K562 (cell line): ENCODE results near the gene ATMIN. TPM values are rescaled to one million over a fixed set of nuclear protein-coding genes. Genes with fewer than 3 reads are reported as not detected.

ENCODE experiments used
- DACH1 ChIP-seq: fragments of 450-650 bp; IDR thresholded peaks from 2 replicates; pipeline ENCODE4 v1.6.1; 2018; ENCODE audit not compliant: partially characterized antibody
- ESRRA ChIP-seq: fragments of 450-650 bp; IDR thresholded peaks from 2 replicates; pipeline ENCODE4 v1.6.1; 2014; ENCODE audit warnings: low read depth, mild to moderate bottlenecking, moderate library complexity, borderline replicate concordance
- NEUROD1 ChIP-seq: fragments of 150-350 bp; IDR thresholded peaks from 2 replicates; pipeline ENCODE4 v1.6.1; 2014; ENCODE audit warnings: borderline replicate concordance, low read length, low read depth; ENCODE audit not compliant: partially characterized antibody
- TBL1XR1 ChIP-seq, 2 experiments: IDR thresholded peaks; 2 replicates each; pipeline ENCODE4 v1.6.1; 2012; ENCODE audit warnings: improper control_type of control experiment in 2 of 2, low read length in 2 of 2, mild to moderate bottlenecking in 1 of 2
- YY1 ChIP-seq, 3 experiments: IDR thresholded peaks; 2 replicates each; pipeline ENCODE4 v1.6.1; 2011; ENCODE audit warnings: low read length in 2 of 3, mild to moderate bottlenecking in 2 of 3, moderate library complexity in 2 of 3, borderline replicate concordance in 1 of 3, control low read depth in 1 of 3, low read depth in 1 of 3; ENCODE audit not compliant: insufficient read depth in 3 of 3, insufficient replicate concordance in 2 of 3, control insufficient read depth in 1 of 3, insufficient read length in 1 of 3; ENCODE audit errors: extremely low read depth in 1 of 3
- ZC3H8 ChIP-seq: fragments of 450-650 bp; IDR thresholded peaks from 2 replicates; pipeline ENCODE4 v1.6.1; 2017
- ZNF143 ChIP-seq: sonication (generic); formaldehyde crosslinking; IDR thresholded peaks from 2 replicates; pipeline ENCODE4 v1.9.0; 2022; ENCODE audit warnings: mild to moderate bottlenecking, missing genetic modification reagents
- polyA plus RNA-seq, 8 experiments: library from polyadenylated mRNA; depleted of rRNA in 4 of 8; stranded (reverse) in 5 of 8; unstranded in 3 of 8; fragments of >200 nt; fragmentation: Nextera tagmentation in 2 of 8; fragmentation: Illumina TruSeq in 1 of 8; extraction: Ambion mirVana in 2 of 8; extraction: Trizol in 1 of 8; gene quantifications; 2 replicates each; pipeline versions ENCODE4 v1.2.1 to v1.2.3, GENCODE V29; 2011 to 2014; ENCODE audit warnings: inconsistent platforms in 1 of 8, missing spikeins in 1 of 8
- total RNA-seq, 7 experiments: library from RNA; depleted of rRNA in 6 of 7; stranded (reverse); fragments of >200 nt in 6 of 7; fragmentation: Illumina TruSeq in 2 of 7; extraction: Trizol in 2 of 7; gene quantifications; 2 replicates each; pipeline versions ENCODE4 v1.2.1 to v1.2.3, GENCODE V29; 2011 to 2021; ENCODE audit warnings: low replicate concordance in 1 of 7
- TF ChIP-seq, protein P1 (sequence below): fragments of 450-650 bp; IDR thresholded peaks from 2 replicates; pipeline ENCODE4 v1.6.1; 2017; ENCODE audit warnings: antibody characterized with exemption
- TF ChIP-seq, protein P2 (sequence below), 3 experiments: fragments of 200-800 bp in 1 of 3; fragments of 250-450 bp in 1 of 3; fragments of 450-650 bp in 1 of 3; sonication (Bioruptor Pico) in 1 of 3; sonication (Bioruptor generic) in 1 of 3; formaldehyde crosslinking in 1 of 3; IDR thresholded peaks; 2 replicates each; pipeline versions ENCODE4 v1.6.1 to v1.8.0; 2016 to 2022; ENCODE audit warnings: mild to moderate bottlenecking in 2 of 3, missing genetic modification characterization in 2 of 3, missing compliant biosample characterization in 1 of 3, moderate library complexity in 1 of 3
- TF ChIP-seq, protein P3 (sequence below): sonication (generic); formaldehyde crosslinking; IDR thresholded peaks from 2 replicates; pipeline ENCODE4 v1.8.1; 2023; ENCODE audit warnings: mild to moderate bottlenecking, missing genetic modification reagents, moderate library complexity
- TF ChIP-seq, protein P4 (sequence below): sonication (generic); formaldehyde crosslinking; IDR thresholded peaks from 2 replicates; pipeline ENCODE4 v1.8.1; 2023; ENCODE audit warnings: mild to moderate bottlenecking, missing genetic modification reagents
- TF ChIP-seq, protein P5 (sequence below): fragments of 250-450 bp; sonication (Bioruptor Pico); IDR thresholded peaks from 2 replicates; pipeline ENCODE4 v1.9.0; 2021; ENCODE audit warnings: mild to moderate bottlenecking, inconsistent platforms

The ATMIN gene
- total and polyA plus RNA-seq, 9 of the 15 experiments (the other 6 are each of a cell fraction or from before 2014, with no cell fraction given), result 6.7 to 40.9 (median 23.4) TPM

DNA sequence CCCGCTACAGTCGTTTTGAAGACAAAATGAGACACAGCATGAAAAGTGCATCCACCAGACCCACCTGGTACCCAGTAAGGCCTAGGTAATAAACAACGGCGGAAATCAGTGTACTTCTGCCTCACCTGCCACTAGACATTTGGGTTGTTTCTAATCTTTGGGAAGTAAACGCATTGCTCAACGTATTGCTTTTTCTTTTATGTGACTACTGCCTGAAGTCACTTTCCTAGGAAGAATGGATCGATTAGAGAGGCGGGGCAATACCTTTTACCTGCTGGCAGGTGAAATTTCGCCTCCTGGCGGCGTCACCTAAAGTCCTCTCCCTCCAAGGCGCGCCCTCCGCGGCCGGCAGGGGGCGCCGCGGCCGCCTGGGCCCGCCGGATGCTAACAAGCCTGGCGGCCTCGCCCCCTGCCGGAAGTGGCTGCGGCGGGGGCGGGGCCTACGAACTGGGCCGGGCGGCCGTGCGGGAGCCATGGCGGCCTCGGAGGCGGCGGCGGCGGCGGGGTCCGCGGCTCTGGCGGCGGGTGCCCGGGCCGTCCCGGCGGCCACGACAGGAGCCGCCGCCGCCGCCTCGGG, at the start of gene ATMIN (continued):
- TF ChIP-seq ESRRA, result no peak; the same call in 1 of the 2 replicates
- TF ChIP-seq, protein P1, sequence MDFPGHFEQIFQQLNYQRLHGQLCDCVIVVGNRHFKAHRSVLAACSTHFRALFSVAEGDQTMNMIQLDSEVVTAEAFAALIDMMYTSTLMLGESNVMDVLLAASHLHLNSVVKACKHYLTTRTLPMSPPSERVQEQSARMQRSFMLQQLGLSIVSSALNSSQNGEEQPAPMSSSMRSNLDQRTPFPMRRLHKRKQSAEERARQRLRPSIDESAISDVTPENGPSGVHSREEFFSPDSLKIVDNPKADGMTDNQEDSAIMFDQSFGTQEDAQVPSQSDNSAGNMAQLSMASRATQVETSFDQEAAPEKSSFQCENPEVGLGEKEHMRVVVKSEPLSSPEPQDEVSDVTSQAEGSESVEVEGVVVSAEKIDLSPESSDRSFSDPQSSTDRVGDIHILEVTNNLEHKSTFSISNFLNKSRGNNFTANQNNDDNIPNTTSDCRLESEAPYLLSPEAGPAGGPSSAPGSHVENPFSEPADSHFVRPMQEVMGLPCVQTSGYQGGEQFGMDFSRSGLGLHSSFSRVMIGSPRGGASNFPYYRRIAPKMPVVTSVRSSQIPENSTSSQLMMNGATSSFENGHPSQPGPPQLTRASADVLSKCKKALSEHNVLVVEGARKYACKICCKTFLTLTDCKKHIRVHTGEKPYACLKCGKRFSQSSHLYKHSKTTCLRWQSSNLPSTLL, result no peak
- no peak for TF ChIP-seq ZNF143 (CRISPR knock-in tag)
- TF ChIP-seq, protein P2, sequence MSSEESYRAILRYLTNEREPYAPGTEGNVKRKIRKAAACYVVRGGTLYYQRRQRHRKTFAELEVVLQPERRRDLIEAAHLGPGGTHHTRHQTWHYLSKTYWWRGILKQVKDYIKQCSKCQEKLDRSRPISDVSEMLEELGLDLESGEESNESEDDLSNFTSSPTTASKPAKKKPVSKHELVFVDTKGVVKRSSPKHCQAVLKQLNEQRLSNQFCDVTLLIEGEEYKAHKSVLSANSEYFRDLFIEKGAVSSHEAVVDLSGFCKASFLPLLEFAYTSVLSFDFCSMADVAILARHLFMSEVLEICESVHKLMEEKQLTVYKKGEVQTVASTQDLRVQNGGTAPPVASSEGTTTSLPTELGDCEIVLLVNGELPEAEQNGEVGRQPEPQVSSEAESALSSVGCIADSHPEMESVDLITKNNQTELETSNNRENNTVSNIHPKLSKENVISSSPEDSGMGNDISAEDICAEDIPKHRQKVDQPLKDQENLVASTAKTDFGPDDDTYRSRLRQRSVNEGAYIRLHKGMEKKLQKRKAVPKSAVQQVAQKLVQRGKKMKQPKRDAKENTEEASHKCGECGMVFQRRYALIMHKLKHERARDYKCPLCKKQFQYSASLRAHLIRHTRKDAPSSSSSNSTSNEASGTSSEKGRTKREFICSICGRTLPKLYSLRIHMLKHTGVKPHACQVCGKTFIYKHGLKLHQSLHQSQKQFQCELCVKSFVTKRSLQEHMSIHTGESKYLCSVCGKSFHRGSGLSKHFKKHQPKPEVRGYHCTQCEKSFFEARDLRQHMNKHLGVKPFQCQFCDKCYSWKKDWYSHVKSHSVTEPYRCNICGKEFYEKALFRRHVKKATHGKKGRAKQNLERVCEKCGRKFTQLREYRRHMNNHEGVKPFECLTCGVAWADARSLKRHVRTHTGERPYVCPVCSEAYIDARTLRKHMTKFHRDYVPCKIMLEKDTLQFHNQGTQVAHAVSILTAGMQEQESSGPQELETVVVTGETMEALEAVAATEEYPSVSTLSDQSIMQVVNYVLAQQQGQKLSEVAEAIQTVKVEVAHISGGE (CRISPR knock-in tag; IDR thresholded peaks at IDR 0.05), result peak in 1 of 3 experiments; percentile 62; a peak in 1 of 6 replicates
- TF ChIP-seq, protein P3, sequence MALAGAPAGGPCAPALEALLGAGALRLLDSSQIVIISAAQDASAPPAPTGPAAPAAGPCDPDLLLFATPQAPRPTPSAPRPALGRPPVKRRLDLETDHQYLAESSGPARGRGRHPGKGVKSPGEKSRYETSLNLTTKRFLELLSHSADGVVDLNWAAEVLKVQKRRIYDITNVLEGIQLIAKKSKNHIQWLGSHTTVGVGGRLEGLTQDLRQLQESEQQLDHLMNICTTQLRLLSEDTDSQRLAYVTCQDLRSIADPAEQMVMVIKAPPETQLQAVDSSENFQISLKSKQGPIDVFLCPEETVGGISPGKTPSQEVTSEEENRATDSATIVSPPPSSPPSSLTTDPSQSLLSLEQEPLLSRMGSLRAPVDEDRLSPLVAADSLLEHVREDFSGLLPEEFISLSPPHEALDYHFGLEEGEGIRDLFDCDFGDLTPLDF (CRISPR knock-in tag), result 0 out of 2 replicates have a peak, but pooled peaks have one; percentile 44
- TF ChIP-seq NEUROD1, result no peak
- TF ChIP-seq ZC3H8, result no peak
- TF ChIP-seq YY1 (IDR thresholded peaks at IDR 0.05; ENCODE audit: borderline replicate concordance in 1 of 3, control insufficient read depth in 1 of 3, extremely low read depth in 1 of 3, insufficient read depth in 3 of 3, insufficient read length in 1 of 3, insufficient replicate concordance in 2 of 3, low read depth in 1 of 3, low read length in 2 of 3), result peak; percentile 64 to 92 (median 90)
- TF ChIP-seq TBL1XR1 (IDR thresholded peaks at IDR 0.05; ENCODE audit: low read length in 2 of 2), result peak in 1 of 2 experiments; percentile 58; a peak in 2 of 4 replicates
- no peak for TF ChIP-seq DACH1
- TF ChIP-seq, protein P4, sequence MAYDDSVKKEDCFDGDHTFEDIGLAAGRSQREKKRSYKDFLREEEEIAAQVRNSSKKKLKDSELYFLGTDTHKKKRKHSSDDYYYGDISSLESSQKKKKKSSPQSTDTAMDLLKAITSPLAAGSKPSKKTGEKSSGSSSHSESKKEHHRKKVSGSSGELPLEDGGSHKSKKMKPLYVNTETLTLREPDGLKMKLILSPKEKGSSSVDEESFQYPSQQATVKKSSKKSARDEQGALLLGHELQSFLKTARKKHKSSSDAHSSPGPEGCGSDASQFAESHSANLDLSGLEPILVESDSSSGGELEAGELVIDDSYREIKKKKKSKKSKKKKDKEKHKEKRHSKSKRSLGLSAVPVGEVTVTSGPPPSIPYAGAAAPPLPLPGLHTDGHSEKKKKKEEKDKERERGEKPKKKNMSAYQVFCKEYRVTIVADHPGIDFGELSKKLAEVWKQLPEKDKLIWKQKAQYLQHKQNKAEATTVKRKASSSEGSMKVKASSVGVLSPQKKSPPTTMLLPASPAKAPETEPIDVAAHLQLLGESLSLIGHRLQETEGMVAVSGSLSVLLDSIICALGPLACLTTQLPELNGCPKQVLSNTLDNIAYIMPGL (CRISPR knock-in tag), result peak; percentile 67; the same call in 1 of the 2 replicates
- TF ChIP-seq, protein P5, sequence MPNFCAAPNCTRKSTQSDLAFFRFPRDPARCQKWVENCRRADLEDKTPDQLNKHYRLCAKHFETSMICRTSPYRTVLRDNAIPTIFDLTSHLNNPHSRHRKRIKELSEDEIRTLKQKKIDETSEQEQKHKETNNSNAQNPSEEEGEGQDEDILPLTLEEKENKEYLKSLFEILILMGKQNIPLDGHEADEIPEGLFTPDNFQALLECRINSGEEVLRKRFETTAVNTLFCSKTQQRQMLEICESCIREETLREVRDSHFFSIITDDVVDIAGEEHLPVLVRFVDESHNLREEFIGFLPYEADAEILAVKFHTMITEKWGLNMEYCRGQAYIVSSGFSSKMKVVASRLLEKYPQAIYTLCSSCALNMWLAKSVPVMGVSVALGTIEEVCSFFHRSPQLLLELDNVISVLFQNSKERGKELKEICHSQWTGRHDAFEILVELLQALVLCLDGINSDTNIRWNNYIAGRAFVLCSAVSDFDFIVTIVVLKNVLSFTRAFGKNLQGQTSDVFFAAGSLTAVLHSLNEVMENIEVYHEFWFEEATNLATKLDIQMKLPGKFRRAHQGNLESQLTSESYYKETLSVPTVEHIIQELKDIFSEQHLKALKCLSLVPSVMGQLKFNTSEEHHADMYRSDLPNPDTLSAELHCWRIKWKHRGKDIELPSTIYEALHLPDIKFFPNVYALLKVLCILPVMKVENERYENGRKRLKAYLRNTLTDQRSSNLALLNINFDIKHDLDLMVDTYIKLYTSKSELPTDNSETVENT (CRISPR knock-in tag), result no peak
